DMS114 treated with DMSO at 0.1 percent for 48 hours (cell line): ENCODE measurements around the gene HSD17B8.

Experiments used
- DNase-seq: peaks from one replicate; lab custom pipeline; 2025; ENCODE audit not compliant: unreplicated experiment; lab: John Stamatoyannopoulos, UW

HSD17B8 gene

DNA sequence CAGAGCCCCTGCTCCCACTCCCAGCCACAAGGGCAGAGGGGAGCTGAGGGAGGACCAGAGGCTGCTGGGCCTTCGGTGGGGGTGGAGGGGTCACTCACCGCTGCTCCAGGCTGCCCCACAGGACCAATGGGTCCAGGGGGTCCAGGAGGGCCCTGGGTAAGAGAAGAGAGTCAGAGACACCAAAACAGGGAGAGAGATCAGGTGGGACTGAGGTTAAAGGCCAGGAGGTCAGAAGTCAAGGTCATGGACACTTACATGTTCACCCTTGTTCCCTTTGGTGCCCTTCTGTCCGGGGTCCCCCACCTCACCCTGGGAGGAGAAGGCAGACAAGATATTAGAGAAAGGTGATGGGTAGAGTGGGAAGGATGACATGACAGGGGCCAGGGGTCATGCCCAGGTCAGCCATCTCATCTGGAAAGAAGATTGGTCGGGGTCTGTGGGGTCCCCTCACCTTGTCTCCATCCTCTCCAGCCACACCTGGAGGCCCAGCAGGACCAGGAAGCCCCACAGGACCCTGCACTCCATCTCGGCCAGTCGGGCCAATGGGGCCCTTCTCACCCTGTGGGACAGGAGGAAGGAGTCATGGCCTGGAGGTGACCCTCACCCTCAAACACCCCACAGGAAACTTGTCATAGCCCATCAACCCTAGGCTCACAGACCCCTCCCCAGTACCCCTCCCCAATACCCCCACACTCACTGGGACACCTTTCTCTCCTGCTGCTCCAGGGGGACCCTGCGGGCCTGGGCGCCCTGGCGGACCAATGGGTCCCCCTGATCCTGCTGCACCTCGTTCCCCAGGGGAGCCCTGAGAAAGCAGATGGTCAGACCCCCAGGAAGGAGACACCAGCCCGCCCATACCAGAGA, 33.2 kb upstream of the HSD17B8 start:
- DNase-seq, result no peak

DNA sequence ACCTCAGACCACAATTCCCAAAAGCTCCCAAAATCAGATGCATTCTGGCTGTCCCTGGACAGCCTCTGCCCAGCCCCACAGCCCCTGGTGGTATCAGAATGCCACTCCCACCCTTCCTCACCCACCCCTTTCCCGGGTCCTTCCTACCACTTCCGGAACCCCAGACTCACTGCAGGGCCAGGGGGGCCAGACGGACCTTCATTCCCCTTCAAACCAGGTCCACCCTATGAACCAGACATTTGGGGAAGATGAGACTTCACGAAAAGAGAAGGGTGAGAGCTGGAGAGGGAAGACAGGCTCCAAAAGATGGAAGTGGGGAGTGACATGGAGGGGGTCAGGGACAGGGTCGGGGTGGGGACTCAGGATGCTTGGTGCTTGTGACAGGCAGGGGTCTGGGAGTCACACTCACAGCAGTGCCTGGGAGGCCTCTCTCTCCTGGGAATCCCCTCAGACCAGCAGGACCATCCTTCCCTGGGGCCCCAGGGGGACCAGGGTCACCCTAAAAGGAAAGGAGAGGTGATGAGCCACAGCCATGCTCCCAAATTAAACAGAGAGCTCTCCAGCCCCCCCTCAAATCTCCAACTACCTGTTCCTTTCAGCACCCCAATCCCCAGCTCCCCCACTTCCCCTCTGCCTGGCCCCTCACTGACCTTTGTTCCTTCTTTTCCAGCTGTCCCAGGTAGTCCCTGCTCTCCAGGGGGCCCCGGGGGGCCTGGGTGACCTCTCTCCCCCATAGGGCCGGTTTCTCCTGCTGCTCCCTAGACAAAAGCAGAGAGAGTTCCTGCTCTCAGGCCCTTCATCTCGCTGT, 32.4 kb upstream of the HSD17B8 start:
- DNase-seq, result no peak

DNA sequence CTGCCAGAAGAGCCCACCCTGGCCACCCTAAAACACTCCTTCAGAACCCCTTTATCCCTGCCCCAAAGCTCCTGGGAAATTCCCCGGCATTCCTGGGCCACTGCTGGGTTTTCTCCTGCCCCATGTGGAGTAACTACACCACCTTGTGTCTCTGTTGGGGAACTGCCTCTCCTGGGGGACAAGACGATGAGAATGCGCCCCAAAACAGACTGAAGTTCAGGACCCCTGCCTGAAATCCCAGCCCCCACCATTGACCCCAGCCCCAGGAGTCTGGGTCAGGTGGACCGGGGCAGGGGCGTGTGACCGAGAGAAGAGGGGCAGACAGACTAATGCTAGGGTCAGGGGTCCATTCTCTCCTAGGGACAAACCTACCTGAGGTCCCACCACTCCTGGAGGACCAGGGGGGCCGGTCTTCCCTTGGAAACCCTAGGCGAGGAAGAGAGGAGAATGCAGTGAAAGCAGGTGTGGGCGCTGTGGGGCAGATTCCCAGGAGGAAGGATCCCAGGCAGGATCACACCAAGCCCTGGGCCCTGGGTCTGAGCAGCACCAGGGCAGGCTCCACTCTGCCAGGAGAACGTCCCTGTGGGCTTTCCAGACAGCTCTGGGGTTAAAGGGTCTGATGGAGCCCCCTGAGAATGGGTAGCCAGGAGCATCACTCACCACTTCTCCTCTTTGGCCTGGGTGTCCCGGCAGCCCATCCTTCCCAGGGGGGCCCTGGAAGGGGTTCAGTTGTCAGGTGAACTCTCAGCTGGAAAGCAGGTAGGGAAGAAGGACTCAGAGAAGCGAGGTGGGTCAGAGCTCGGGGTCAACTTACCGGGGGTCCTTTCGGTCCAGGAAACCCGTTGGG, 31.5 kb upstream of the HSD17B8 start:
- no peak for DNase-seq

DNA sequence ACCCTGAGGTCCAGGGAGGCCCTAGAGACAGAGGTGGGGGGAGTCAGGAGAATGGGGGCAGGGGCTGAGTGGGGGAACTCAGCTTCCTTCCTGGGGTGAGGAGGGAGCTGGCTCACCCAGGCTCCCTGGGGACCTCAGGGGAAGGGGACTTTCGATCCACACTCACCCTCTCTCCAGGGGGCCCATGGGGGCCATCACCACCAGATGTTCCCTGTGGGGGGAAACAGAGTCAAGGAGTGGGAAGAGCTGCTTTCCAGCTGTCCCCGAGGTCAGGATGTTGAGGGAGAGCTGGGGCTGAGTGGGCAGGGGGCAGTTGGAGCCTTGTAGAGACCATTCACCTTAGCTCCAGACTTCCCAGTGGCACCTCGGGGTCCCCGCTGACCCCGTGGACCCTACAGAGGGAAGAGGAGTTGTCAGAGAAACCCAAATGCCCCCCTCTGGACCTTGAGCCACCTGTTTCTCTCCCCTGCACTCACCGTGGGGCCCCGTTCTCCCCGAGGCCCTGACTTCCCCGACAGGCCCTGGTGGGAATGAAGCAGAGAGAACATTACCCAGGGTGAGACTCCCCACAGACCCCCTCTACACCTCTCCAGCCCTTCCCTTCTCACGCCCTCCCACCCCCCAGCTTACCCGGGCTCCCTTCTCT, 30.8 kb upstream of the HSD17B8 start:
- DNase-seq, result no peak

DNA sequence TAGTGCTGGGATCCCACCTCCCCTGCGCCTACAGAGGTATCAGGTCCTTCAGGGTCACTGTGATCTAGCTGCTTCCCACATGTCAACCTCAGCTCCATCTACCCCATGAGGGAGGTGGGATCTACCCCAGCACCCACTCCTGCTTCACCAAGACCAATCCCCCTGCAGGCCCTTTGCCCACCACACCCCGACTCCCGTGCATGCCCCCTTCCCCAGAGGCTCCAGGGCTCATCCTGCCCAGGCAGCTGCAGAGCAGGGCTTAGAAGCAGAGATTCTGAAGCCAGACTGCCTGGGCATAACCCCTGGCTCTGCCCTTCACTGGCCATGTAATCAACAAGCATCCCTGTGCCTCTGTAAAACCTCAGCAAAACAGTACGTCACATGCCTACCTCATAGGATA, 29.7 kb upstream of the HSD17B8 start:
- DNase-seq, result no peak

DNA sequence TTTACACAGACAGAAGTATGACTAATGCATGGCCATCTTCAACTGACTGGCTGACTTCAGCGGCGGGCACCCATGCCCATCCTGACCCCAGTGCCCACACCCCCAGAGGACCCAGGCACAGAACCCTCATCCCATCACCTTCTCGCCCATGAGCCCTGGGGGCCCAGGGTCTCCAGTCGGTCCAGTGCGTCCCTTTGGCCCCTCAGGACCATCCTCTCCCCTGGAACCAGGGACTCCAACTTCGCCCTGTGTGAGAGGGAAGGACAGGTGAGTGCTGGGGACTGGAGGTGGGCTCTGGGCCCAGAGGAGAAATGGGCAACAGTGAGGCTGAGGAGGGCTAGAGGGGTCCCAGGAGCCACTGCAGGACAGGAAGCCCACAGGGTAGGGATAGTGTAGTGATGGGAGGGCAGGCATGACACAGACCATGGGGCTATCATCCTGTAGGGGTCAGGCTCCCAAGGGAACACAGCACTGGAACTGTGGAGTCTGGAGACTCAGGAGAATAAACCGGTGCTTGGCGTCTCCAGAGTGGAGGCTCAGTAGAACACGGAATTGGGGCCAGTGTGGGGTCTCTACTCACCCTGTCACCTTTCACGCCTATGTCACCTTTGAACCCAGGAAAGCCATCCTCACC, 28.9 kb upstream of the HSD17B8 start:
- no peak for DNase-seq

DNA sequence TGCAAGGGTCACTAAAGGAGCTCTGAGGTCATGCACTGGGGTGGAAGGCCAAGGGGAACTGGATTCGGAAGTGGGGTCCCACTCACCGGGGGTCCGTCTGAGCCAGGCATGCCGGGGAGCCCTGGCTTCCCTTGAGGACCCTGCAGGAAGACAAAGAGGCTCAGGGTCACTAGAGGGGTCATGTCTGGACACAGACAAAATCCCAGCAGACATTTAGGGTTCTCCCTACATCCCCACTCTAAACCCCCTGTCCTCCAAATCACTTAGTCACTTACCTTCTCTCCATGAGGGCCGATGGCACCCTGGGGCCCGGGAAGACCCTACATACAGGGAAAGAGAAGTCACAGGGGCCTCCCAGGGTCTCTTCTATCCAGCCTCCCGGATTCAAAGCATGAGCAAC, 27.5 kb upstream of the HSD17B8 start:
- no peak for DNase-seq

DNA sequence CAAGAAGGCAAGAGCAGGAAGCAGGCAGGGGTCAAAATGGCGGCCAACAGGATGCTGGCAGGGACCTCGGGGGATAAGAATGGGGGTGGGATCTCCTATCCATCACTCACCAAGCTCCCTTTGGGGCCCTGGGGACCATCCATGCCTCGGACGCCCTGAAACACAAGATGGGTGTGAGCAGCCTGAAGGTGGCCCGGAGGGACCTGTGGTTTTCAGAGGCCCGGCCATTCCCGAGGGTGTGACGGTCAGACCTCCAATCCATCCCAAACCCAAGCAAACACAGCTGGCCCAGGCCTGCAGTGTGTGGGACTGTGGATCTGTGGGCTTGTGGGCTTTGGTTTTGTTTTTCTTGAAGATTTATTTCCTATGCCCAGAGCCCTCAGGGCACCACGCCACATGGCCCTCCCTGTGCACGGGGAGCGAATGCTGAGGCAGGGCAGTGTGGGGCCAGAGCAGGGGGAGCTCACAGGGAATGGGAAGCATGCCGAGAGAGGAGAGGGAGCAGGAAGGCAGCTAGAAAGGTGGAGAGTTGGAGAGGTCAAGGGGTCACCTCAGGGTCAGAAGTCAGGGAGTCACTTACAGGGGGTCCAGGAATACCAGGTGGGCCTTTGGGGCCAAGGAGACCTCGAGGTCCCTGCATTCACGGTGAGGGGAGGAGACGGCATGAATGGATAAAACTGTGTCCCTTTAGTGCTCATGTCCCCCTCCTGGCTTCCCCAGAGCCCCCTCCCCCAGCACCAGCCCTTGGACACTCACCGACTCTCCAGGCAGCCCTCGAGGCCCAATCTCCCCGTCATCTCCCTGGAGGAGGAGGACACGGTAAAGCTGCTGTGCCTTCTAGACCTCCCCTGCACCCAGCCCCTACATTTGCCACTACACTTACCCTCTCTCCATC, 26.7 kb upstream of the HSD17B8 start:
- no peak for DNase-seq

DNA sequence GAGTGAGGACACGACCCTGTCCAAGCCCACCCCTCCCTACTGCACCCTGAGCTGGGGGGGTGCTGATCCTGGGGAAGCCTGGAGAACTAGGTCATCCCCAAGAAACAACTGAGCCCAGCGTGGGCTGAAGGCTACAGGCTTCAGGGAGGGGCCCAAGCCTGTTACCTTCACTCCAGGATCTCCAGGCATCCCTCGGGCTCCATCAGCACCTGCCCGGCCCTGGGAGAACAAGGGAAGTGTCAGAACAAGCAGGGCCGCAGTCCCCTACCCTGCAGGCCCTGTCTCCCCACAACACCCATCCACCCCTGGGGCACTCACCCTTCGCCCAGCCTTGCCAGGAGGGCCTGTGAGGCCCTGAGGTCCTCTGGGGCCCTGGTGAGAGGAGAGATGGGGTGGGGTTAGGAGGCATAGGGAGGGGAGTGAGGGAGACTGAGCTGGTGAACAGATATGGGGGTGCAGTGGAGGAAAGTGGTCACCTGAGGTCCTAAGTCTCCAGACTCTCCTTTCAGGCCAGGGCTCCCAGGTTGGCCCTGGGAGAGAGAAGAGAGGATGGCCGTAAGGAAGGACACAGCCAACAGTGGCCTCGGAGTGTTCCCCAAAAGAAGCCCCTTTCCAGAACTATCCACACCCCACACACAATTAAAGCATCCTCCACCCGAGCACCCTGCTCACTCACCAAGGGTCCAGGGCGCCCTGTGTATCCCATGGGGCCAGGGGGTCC, 25.5 kb upstream of the HSD17B8 start:
- DNase-seq, result no peak

DNA sequence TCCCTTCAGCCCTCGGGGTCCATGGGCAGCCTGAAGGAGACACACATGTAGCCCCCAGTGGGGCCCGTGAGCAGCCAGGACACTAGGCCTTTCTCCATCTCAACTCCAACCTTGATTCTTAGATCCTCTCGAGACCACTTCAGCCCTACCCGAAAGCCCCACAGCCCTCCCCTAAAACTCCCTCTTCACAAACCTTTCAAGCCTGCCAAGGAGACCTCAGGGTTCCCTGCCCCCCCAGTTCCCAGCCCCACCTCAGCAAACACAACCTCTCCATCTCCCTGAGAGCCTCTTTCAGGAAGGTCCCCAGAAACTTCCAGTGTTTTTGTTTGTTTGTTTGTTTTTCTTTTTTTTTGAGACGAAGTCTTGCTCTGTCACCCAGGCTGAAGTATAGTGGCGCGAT, 23.3 kb upstream of the HSD17B8 start:
- DNase-seq, result no peak

DNA sequence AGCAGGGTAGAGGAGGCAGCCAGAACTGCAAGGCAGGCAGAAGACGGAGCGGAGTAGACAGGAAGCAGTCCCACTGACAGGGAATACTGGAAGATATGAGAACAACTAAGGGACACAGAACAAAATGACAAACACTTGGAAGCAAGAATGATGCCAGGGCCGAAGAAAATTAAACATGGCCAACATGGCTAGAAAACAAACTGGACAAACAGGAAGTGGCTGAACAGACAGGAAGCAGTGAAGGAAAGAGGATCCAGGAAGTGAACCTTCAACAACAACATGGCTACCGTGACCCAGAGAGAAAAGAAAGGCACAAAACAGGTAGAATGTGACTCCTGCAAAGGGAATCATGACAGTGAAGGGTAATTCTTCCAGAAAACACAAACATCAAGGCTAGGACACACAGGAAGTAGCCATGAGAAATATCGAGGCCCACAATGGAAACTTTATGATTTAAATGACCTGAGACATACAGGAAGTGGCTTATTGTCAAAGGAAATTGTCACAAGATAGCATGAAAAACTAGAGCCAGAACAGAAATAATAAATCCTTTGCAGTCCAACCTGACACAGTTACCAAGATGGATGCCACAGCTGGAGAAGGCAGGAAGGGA, 21.3 kb upstream of the HSD17B8 start:
- no peak for DNase-seq

DNA sequence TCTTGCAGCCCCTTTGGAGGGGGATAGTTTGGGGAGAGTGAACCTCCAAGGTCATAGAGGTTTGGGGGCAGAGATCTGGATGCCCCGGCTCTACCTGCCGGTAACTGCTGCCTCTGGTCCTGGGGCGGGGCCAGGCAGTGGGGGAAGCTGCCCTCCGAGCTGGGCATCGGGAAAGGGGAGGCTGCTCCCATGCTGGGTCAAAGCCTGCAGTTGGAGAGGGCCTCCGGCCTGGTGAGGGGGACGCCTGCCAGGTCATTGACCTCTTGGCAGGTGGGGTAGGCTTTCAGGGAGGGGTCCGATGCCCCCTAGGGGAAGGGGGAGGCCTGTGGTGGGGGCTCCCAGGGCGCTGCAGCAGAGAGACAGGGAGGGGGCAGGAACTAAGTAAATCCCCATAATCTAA, 19.3 kb upstream of the HSD17B8 start:
- DNase-seq, result no peak

DNA sequence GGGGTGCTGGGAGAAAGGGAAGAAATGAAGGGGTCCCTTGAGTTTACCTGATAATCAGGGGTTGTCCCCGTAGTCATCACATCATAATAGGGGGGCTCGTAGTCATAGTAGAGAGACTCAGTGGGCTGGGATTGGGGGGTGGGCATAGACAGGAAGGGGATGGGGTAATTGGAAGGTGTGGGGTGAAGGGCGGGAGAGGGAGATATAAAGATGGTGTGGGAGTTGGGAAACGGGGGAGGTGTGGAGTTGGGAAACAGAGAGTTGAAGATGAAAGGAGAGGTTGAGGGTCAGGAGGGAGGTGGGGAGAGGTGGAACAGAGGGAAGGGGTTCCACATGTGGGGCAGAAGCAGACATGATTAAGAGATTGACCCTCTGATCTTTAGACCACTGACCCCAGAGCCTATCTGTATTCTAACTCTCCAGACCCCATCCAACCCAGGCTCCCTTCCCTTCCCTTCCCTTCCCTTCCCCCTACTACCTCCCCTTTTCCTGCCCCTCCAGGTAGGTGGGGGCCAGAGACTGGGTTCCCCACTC, 18.7 kb upstream of the HSD17B8 start:
- no peak for DNase-seq

DNA sequence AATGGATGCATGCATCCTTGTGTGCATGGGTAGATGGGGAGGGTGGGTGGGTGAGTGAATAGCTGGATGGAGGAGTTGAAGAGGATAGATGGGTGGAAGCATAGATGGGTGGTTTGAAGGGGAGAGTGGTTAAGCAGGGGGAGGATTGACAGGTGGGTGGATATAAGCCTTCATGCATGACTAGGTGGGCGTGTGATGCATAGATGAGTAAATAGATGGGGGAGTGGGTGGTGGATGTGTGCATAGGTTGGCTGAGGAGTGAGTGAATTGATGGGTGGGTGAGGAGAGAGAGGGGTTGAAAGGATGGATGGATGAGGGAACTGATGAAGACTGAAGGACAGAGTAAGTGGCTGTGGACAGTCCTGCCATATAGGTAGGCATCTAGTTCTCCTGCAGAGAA, 16.6 kb upstream of the HSD17B8 start:
- no peak for DNase-seq

DNA sequence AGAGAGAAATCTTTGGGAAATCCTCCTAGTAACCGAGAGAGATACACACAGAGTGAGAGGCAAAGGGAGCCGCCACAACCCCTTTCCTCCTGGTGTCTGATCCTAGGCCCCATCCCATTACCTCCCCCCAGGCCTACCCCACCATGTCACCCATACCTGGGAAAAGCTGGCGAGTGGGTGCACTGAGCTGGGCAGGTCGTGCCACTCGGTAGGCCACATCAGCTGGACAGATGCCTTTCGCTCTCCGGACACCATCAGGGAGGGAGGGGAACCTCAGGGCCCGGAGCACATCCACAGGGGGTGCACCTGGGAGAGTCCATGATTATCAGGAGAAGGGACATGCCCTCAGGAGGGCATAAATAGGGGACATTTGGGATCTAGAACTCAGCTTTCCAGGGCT, 15.3 kb upstream of the HSD17B8 start:
- no peak for DNase-seq

DNA sequence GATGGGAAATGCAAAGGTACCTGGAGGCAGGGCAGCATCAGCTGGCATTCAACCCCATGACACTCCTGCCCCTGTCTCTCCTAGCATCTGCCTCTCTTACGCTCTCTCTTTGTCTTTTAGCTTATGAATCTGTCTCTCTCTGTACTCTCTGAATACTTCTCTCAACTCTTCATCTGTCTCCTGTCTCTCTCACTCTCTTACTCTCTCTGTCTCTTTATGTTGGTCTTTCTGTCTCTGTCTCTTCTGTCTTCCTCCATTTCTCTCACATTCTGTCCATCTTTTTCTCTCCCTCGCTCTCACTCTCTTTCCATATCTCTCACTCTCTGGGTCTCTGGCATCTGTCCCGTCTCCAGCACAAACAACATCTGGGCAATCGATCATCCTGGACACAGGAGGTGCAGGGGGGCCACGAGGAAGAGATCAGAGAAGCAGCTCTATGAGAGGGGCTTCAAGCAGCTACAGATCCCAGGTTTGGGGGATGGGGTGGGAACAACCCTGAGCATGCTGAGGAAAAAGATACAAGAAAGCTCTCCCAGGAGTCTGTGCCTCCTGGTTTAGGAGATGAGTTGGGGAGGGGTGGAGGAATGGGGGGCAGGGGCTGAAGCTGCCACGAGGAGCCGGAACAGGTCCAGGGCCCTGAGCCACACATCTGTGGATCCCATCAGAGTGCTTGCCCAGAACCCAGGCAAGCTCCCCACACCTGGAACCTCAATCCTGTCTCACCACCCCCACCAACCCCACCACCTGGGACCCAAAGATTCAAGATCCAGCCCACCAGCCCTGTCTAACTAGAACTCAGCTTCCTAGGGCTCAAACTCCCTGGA, 14.6 kb upstream of the HSD17B8 start:
- DNase-seq, result no peak

DNA sequence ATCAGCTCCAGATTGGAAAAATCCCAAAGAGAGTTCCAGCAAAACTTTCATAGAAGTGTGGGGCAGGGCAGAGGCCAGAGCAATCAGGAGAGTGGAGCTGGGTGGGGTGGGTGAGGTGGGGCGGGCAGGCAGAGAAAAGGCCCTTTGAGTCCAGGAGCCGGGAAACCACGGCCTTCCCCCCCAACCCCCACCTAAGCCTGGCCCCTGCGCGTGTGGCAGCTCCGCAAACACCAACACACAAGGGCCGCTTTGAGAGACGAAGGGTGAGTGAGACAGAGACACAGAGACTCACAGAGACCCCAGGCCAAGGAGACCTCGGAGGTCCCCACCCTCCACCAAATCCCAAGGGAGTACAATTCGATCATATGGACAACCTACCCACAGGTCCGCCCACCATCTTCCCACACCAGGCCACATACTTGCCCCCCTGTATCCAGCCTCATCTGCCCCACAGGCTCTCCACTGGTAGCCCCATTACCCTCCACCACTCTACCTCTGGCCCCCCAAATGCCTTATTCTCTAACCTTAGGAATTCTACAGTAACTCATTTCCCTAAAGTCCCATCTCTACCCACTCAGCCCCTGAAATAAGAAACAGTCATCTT, 13.8 kb upstream of the HSD17B8 start:
- DNase-seq, result no peak
